GM19043 (cell line): ENCODE data around the gene PHGDH.
"Not testable (repeated sequence)": the region's sequence is repeated elsewhere in the genome, so short reads cannot be mapped to it uniquely, and the experiment has no call there.

ENCODE experiments used
- ATAC-seq: cut with Tn5 transposase; IDR thresholded peaks from one replicate; pipeline ENCODE4 v1.9.1; 2021; ENCODE audit warnings: low read depth; ENCODE audit not compliant: unreplicated experiment

The PHGDH gene

DNA sequence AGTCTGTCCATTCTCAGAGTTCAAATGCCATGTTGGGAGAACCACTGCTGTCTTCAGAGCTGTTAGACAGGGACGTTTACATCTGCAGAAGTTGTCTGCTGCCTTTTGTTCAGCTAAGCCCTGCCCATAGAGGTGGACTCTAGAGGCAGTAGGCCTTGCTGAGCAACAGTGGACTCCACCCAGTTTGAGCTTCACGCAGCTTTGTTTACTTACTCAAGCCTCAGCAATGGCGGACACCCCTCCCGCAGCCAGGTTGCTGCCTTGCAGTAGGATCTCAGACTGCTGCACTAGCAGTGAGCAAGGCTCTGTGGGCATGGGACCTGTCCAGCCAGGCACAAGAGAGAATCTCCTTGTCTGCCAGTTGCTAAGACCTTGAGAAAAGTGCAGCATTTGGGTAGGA is 14.9 kb upstream of the PHGDH start:
- not testable (repeated sequence) for ATAC-seq

DNA sequence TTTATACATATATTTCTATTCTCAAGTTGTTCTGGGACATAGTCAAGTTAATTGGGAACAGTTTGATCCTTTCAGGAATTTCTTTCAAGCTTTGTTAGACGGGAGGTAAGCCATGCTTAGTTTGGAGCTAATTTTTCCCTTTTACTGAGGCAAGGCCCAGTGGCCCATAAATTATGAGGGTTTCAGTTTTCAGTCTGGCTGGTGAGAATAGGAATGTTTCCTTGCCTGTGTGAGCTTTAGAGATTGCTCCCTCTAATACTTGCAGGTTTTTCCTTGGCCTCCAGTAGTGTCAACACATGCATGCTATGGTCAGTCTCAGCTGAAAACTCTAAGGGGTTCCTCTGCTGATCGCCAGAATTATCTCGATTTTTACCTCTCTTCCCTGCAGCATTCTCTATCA is 14.1 kb upstream of the PHGDH start:
- ATAC-seq = no peak

DNA sequence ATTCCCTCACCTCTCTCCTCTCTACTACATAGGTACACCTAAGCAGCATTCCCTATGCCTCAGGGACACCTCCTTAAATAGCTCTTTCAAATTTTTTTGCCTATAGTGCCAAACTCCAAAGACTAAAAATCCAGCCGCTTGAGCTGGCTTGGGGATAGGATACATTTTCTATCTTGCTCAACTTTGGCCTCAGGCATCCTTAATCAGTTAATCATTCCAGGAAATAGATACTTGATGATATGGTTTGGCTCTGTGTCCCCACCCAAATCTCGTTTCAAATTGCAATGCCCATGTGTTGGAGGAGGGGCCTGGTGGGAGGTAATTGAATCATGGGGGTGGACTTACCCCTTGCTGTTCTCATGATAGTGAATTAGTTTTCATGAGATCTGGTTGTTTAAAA is 11.4 kb upstream of the PHGDH start:
- ATAC-seq = no peak

DNA sequence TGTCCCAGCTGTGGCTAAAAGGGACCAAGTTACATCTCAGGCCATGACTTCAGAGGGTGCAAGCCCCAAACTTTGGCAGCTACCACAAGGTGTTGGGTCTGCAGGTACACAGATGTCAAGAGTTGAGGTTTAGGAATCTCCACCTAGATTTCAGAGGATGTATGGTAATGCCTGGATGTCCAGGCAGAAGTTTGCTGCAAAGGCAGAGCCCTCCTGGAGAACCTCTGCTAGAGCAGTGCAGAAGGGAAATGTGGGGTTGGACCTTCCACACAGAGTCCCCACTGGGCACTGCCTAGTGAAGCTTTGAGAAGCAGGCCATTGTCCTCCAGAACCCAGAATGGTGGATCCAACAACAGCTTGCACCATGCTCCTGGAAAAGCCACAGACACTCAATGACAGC is 10.1 kb upstream of the PHGDH start:
- no peak for ATAC-seq

DNA sequence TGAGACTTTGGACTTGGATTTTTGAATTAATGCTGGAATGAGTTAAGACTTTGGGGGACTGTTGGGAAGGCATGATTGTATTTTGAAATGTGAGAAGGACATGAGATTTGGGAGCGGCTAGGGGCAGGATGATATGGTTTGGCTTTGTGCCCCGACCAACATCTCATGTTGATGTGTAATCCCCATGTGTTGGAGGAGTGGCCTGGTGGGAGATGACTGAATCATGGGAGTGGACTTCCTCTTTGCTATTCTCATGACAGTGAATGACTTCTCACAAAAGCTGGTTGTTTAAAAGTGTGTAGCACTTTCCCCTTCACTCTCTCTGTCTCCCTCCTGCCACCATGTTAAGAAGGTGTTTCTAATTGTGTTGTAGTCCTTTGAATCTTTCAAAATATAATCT is 9.3 kb upstream of the PHGDH start:
- no peak for ATAC-seq

DNA sequence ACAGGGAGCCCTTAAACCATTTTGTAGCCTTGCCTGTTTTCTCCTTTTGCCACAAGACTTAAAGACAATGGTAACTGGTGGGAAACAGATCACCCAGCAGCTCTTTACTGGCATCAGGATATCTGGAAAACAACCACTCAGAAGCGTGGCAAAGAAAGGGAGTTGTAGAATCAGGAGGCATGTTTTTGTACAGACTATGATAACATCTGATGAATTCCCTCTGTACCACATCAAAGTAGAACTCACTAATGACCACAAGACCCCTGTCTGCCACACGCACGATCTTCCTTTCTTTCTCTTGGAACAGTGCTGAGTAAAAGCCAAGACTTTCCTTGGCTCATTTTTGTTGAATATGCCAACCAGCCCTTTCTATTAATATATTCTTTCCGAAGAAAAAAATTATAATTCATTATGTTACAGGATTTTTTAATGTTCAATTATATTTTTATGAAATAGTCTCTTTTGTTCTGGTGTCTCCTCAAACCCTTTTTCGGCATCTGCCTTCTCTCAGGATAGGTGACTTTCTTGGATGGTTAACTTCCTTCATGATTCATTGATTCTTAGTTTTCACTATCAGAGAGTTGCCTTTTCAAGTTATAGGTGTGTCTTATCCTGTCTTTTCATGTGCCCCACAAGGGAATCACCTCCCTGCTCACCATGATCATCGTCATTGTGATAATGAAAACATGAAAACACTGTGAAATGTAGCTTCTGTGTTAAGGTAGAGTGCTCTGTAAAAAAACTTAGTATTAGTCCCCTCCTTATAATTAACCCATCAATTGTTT is 7.9 kb upstream of the PHGDH start:
- ATAC-seq = no peak

DNA sequence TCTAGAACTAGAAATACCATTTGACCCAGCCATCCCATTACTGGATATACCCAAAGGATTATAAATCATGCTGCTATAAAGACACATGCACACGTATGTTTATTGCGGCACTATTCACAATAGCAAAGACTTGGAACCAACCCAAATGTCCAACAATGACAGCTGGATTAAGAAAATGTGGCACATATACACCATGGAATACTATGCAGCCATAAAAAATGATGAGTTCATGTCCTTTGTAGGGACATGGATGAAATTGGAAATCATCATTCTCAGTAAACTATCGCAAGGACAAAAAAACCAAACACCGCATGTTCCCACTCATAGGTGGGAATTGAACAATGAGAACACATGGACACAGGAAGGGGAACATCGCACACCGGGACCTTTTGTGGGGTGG is 5.1 kb upstream of the PHGDH start:
- not testable (repeated sequence) for ATAC-seq

DNA sequence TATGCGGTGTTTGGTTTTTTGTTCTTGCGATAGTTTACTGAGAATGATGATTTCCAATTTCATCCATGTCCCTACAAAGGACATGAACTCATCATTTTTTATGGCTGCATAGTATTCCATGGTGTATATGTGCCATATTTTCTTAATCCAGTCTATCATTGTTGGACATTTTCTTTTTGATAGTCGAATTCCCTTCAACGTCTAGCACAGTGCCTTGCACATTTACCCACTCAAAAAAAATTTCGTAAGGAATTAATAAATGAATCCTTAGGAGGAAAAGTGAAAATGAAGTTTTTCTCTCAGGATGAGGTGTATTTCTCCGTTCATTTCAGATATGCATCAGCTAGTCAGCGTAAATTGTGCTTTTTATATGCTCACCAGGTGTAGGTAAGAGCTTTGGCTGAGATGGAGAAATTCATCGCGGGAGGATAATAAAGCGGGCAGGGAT is 354 bp upstream of the PHGDH start:
- not testable (repeated sequence) for ATAC-seq

DNA sequence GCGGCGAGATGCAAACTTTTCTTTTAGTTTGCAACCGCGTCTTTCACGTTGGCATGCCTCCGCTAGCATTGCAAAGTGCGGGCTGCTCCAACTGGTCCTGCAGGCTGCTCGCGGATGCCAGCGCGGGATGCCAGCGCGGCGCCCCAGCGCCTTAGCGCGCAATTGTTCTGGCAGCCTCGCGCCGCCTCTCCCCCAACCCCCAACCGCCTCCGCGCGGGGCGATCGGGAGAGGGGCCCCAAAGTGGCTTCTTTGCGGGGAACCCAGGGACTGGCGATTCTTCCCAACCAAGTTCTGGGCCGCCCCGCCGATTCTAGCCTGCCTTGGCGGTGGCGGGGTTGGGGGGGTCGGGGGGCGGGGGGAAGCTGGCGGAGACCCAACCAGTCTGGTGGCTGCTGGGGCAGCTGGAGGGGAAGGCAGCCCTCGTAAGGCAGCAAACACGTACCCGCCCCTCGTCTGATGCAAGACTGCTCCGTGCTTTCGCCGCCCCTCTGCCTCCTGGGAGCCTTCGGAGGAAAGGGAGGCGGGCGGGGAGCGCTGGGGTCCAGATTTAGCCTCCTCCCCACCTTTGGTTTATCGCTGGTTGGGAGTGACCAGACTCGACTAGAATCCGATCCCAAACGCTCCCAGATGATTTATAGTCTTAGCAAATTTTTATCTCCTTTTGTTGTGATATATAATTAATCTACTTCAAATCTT is 756 bp downstream of the PHGDH start:
- peak; percentile 33 for ATAC-seq

DNA sequence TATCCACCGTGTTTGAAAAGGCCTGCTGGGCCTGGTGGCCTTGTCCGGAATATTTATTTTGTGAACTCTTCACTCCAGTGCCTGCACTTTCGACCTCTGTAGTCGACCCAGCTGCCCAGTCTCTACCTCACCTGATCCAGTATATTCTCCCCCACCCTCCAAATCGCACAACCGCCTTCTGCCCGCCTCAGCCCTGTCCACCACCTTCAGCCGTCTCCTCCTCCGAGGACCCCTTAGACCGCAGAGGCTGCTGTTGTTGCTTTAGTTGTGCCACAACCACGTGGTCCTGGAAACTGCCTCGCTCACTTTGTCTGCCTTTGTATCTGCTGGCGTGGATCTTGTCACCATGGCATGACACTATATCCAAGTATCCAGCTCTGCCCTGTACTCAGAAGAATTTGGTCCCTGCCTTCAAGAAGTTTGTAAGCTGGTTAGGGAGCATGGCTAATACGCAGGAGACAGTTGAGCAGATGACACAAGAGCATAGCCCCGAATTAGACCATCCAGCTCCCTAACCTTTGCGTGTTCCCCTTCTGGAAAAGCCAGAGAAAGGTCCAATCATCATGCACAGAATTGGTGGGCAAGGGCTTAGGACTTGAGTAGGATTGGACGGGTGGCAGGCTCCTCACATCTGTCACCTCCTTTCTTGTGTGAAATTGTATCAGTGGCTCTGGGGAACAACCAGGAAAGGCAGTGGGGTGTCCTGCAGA is 1.5 kb downstream of the PHGDH start:
- no peak for ATAC-seq

DNA sequence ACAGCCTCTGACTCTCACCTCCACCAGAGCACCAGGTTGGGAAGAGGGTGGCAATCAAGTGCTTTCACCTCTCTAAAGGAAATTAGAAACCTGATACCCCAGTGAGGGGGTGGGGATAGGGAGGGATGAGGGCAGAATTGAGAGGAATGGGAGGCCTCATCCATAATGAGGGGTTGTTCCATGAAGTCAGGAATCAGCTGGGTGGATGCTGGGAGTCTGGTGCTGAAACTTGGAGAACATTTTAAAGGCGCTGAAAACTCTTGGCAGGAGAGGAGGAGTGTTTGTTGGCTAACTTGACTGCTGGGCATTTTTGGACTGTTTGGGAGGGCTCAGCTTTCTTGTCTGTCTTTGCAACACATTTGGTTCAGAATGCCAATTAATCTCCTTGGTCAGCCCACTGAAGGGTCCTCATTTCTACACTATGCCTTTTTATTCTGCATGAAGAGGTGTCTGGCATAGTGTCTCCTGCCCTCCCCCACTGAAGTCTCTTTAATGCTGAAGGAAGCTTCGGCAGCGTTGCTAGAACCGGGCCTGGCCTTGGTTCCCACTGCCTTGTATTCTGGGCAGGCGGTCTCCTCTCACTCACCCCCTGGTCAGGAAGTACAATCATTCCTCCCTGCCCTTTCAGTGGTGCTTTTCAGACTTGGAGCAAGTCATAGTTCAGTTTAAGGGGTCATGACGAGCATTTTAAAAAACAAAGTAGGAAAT is 2.2 kb downstream of the PHGDH start:
- ATAC-seq = no peak

DNA sequence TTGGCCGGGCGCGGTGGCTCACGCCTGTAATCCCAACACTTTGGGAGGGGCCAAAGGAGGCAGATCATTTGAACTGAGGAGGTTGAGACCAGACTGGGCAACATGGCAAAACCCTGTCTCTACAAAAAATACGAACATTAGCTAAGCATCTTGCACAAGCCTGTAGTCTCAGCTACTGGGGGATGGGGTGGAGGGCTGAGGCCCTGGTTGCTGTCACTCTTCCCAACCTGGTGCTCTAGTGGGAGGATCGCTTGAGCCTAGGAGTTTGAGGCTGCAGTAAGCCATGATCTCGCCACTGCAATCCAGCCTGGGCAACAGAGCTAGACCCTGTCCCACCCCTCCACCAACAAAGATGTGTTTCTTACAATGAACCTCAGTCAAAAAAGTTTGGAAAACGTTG is 2.8 kb downstream of the PHGDH start:
- ATAC-seq = no peak

DNA sequence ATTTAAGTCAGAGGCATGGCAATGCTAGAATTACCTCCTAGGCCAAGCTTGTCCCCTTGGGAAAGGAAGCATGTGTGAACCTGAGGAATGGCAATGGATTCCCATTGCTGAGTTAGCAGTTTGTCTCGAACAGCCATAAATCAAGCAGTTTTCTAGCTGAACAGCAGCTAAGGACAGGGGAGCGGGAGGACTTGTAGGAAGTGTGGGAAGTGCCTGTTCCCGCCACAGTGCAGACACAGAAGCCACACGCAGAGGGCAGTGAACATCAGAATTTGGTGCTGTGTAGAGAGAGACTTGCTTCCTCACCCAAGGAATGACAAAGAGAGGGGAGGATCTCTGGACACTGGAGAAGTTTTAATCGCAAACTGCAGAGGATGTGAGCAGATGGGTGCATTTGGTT is 3.8 kb downstream of the PHGDH start:
- ATAC-seq = no peak

DNA sequence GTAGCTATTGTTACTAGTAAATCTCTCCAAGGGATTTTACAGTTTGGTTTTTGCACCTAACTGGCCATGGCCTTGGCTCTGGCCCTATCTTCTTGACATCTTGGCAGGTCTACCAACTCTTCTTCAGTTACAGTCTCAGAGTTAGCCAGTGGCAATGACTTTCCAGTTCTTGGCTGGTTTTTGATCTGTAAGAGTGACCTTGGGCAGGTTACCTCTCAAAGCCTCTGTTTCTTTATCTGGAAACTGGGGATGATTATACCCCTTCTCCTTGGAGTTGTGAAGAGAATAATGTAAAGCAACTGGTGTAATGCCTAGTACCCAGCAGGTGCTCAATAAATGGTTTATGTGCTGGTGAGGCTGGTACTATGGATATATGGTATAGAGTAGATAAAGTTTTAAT is 6.7 kb downstream of the PHGDH start:
- ATAC-seq = no peak

DNA sequence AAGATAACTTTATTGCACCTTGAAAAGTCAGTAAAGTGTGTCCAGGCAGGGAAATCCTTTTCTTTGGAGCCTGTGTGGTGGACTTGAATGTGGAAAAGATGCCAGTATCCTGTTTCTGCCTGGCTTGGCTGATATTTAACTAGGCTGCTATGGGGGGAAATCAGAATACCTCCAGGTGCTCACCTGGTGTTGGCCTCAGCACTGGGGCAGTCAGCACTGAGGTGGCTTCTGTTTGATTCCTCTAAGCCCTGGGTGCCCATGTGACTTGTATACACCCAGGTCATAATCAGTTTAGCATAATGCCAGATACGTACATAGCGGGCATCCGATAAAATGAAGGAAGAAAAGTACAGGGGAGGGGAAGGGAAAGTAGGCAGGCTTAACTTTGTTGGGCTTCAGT is 7.2 kb downstream of the PHGDH start:
- no peak for ATAC-seq

DNA sequence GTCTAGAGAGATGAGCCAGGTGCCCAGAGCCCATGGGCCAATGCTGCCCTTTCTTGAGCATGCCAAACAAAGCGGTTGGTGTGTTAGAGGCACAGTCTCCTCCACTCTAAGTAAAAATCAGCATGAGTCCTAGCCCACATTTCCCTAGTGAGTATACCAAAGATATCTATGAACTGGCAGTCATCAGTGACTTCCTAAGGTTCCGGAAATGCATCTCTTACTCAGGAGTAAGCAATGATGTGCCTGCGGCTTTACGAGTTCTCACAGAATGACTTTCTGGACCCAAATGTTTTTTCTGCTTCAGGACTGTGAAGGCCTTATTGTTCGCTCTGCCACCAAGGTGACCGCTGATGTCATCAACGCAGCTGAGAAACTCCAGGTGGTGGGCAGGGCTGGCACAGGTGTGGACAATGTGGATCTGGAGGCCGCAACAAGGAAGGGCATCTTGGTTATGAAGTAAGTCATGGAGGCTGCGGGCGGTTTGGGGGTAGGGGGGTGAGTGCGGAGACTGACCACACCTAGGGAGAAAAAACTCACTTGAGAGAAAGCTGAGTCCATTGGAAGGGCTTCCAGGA is 9.2 kb downstream of the PHGDH start:
- no peak for ATAC-seq

DNA sequence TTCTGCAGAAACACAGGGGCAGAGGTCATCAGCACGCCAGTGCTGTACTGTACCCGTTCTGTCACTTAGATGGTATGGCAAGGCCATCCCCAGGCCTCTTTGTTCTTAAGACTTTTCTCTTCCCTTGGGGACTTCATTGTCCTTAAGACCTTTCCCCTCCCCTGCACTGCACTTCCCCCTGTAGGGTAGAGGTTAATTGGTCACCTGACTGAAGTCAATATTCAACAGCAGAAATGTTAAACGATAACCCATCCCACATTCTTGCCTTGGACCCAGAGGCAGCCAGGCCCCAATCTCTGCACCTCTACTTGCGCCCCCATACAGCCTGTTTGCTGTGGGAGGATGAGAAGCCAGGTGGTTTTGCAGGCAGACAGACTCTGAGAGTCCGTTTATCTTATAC is 10.2 kb downstream of the PHGDH start:
- ATAC-seq = no peak

DNA sequence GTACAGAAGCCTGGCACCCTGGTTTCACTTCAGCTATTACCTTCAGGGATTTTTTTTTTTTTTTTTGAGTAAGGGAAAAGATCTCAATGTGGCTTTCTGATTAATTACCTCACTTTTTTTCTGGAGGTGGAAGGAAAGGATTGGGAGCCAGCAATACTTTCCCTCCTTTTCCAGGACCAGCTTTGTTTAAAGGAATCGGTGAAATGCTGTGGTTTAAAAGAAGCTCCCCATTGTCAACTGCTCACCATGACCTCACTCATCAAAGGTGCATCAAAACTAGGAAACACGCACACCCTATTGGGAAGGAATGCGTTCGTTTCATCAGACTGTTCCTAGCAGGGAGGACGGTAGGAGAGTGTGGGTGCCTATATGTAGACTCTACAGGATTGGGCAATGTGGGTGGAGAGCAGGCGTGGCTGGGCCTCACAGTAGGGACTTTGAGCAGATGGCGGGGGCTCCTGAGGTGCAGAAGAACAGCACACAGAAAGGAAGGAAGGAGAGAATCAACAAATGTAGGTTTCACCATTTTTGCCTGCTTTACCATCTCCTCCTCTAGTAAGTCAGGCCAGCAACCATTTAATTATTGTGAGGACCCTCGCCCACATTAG is 13.0 kb downstream of the PHGDH start:
- no peak for ATAC-seq

DNA sequence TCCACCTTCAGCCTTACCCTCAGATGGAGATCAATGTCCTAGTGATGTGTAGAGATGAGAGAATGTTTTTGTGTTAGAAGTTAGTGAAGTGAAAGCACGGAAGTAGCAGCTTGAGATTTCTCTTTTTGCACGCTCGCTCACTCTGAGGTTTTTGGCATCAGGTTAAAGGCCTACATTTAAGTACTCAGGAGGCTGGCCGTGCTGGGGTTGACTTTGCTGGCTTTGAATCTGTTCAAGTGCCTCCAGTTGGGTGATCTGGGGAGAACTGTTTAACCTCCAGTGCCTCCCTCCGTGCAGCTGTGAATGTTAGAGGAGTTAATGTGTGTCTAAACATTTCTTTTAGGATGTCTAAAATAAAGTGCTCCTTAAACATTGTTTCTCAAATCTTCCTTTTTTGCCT is 13.9 kb downstream of the PHGDH start:
- no peak for ATAC-seq

DNA sequence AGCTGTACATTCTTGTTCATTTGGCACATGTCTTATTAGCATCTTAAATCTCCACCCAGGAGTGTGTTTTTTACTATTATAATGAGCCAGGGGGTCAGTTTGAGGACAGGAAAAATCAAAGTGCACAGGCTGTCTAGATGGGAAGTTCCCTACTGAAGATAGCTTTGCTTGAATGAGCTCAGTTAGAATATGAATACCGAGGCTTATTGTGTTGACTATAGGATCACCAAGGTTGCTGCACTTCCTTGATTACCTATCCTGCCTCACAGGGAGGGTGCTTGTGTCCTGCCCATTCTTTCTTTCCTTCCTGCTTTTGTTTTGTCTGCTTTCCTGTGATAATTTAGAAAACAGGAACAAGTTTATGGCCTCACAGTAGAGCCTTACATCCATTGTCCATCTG is 16.3 kb downstream of the PHGDH start:
- no peak for ATAC-seq
